SK-N-SH treated with all-trans-retinoic acid at 6 μM for 48 hours (cell line): ENCODE results near the gene PEBP1.

Experiments used
- ARNTL ChIP-seq: fragments of 450-650 bp; formaldehyde crosslinking; IDR thresholded peaks from 2 replicates; pipeline ENCODE4 v1.5.0; 2020; ENCODE audit warnings: low read depth, mild to moderate bottlenecking, moderate library complexity, borderline replicate concordance
- GLIS3 ChIP-seq: fragments of 250-450 bp; sonication (Bioruptor Pico); IDR thresholded peaks from 2 replicates; pipeline ENCODE4 v1.5.0; 2020; ENCODE audit warnings: mild to moderate bottlenecking, moderate library complexity
- RARB ChIP-seq: fragments of 250-450 bp; sonication (Bioruptor Pico); IDR thresholded peaks from 2 replicates; pipeline ENCODE4 v1.8.0; 2021; ENCODE audit warnings: mild to moderate bottlenecking, moderate library complexity
- ZFP3 ChIP-seq: fragments of 250-450 bp; sonication (Bioruptor Pico); IDR thresholded peaks from 2 replicates; pipeline ENCODE4 v1.5.0; 2020; ENCODE audit warnings: mild to moderate bottlenecking, moderate library complexity
- ZFP30 ChIP-seq: fragments of 450-650 bp; formaldehyde crosslinking; IDR thresholded peaks from 2 replicates; pipeline ENCODE4 v1.5.0; 2022; ENCODE audit warnings: mild to moderate bottlenecking, moderate library complexity
- ZNF565 ChIP-seq: fragments of 450-650 bp; formaldehyde crosslinking; conservative IDR thresholded peaks from 2 replicates; pipeline ENCODE4 v1.5.0; 2020; ENCODE audit warnings: low read depth, mild to moderate bottlenecking, moderate library complexity
- TF ChIP-seq, protein P1 (sequence below): fragments of 250-450 bp; sonication (Bioruptor Pico); IDR thresholded peaks from 2 replicates; pipeline ENCODE4 v1.8.0; 2020; ENCODE audit warnings: mild to moderate bottlenecking, moderate library complexity, borderline replicate concordance
- TF ChIP-seq, protein P2 (sequence below): fragments of 250-450 bp; sonication (Bioruptor Pico); IDR thresholded peaks from 2 replicates; pipeline ENCODE4 v1.5.1; 2020; ENCODE audit warnings: low read depth, mild to moderate bottlenecking, moderate library complexity

DNA sequence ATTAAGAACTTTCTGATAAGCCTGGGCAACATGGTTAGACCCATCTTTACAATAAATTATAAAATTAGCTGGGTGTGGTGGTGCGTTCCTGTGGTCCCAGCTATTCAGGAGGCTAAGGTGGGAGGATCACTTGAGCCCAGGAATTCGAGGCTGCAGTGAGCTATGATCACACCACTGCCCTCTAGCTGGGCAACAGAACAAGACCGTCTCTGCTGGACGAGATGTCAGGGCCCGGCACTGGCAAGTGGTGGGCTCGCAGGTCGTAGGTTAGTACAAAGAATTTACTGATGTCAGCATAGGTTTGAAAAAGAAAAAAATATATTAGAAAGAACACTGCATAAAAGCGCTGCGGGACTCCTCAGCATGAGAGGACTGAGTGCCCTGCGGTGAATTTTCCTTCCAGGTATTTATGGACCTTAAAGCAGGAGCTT lies 16.5 kb upstream of the PEBP1 start:
- TF ChIP-seq, protein P1, sequence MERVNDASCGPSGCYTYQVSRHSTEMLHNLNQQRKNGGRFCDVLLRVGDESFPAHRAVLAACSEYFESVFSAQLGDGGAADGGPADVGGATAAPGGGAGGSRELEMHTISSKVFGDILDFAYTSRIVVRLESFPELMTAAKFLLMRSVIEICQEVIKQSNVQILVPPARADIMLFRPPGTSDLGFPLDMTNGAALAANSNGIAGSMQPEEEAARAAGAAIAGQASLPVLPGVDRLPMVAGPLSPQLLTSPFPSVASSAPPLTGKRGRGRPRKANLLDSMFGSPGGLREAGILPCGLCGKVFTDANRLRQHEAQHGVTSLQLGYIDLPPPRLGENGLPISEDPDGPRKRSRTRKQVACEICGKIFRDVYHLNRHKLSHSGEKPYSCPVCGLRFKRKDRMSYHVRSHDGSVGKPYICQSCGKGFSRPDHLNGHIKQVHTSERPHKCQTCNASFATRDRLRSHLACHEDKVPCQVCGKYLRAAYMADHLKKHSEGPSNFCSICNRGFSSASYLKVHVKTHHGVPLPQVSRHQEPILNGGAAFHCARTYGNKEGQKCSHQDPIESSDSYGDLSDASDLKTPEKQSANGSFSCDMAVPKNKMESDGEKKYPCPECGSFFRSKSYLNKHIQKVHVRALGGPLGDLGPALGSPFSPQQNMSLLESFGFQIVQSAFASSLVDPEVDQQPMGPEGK, result no peak
- no peak for TF ChIP-seq ZFP3 (CRISPR knock-in tag)
- no peak for TF ChIP-seq GLIS3 (CRISPR knock-in tag)
- TF ChIP-seq, protein P2, sequence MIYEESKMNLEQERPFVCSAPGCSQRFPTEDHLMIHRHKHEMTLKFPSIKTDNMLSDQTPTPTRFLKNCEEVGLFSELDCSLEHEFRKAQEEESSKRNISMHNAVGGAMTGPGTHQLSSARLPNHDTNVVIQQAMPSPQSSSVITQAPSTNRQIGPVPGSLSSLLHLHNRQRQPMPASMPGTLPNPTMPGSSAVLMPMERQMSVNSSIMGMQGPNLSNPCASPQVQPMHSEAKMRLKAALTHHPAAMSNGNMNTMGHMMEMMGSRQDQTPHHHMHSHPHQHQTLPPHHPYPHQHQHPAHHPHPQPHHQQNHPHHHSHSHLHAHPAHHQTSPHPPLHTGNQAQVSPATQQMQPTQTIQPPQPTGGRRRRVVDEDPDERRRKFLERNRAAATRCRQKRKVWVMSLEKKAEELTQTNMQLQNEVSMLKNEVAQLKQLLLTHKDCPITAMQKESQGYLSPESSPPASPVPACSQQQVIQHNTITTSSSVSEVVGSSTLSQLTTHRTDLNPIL (CRISPR knock-in tag), result no peak
- TF ChIP-seq ZFP30 (CRISPR knock-in tag), result no peak
- TF ChIP-seq ARNTL (CRISPR knock-in tag), result no peak
- TF ChIP-seq RARB (CRISPR knock-in tag), result no peak
- no peak for TF ChIP-seq ZNF565 (CRISPR knock-in tag)
